ENCODE measurements around the gene TLCD3B.

- TF ChIP-seq, protein P1, sequence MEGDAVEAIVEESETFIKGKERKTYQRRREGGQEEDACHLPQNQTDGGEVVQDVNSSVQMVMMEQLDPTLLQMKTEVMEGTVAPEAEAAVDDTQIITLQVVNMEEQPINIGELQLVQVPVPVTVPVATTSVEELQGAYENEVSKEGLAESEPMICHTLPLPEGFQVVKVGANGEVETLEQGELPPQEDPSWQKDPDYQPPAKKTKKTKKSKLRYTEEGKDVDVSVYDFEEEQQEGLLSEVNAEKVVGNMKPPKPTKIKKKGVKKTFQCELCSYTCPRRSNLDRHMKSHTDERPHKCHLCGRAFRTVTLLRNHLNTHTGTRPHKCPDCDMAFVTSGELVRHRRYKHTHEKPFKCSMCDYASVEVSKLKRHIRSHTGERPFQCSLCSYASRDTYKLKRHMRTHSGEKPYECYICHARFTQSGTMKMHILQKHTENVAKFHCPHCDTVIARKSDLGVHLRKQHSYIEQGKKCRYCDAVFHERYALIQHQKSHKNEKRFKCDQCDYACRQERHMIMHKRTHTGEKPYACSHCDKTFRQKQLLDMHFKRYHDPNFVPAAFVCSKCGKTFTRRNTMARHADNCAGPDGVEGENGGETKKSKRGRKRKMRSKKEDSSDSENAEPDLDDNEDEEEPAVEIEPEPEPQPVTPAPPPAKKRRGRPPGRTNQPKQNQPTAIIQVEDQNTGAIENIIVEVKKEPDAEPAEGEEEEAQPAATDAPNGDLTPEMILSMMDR (IDR thresholded peaks at IDR 0.05) = no peak
- no peak for TF ChIP-seq POLR2A (IDR thresholded peaks at IDR 0.05)
Measured at GRCh38 chr16:30052671-30053372, 21.8 kb upstream of the TLCD3B start.
